Dermis microvascular lymphatic vessel endothelial cell (primary cell): ENCODE measurements around the gene NME2. TPM values are rescaled to one million over a fixed set of nuclear protein-coding genes. Genes with fewer than 3 reads are reported as not detected.
A peak's percentile ranks its signal among the peaks of the same experiment; 100 is the strongest.
"Not testable (repeated sequence)": the region's sequence is repeated elsewhere in the genome, so short reads cannot be mapped to it uniquely, and the experiment has no call there.

Source experiments
- DNase-seq, 2 donors: peaks; one replicate each; pipeline versions ENCODE4 v3.0.0 to v3.0.0-alpha.2; 2010; ENCODE audit warnings: low read depth in 2 of 2
- total RNA-seq: library from RNA; depleted of rRNA; stranded (reverse); fragments of >200 nt; gene quantifications from 2 replicates; pipeline ENCODE4 v1.2.1, GENCODE V29; 2014

NME2 gene
- total RNA-seq, 1 donor from 2014 or later: 711 TPM

DNA sequence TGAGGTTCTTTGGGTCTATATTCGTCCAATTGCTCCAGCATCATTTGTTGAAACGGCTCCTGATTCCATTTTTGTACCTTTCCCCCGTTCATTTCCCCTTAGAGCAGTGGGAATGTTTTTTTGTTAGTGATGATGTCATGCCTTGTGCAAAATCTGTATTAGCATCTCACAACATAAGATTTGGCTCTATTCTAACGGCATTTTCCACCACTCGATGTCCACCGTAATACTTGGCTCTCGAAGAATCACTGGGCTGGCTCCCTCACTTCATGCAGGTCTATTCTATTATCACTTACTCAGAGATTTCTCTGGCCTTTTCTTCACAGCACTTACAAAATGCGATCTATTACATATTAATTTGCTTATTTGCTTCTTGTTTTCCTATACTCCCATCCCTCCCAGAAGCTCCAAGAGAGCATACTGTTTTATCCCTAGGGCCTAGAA, 13.4 kb upstream of the NME2 start:
- peak in 1 of 2 donors; percentile 52 for DNase-seq

- DNase-seq: peak; percentile 100
These were observed 12.8 kb upstream of the NME2 start, which contains the start of gene NME1 for GRCh38 chr17:51153210-51154072. TSS of gene NME1 (plus strand) at chr17:51153559. CDS start at chr17:51155655, 2,096 bp downstream.

GRCh38 chr17:51154176-51154575, 12.0 kb upstream of the NME2 start:
- DNase-seq: peak in 1 of 2 donors; percentile 10

DNA sequence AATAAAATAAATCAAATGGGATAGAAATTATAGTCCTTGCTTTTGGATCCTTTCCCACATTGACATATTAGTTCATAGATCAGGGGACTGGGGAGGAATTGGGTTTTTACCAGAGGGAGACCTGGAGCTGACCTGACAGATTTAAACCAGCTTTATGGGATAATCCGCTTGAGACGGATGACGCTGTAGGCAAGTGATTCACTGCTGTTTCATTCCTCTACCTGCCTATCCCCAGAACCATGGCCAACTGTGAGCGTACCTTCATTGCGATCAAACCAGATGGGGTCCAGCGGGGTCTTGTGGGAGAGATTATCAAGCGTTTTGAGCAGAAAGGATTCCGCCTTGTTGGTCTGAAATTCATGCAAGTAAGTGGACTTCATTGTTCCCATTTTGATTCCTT, 10.8 kb upstream of the NME2 start:
- DNase-seq: no peak

DNA sequence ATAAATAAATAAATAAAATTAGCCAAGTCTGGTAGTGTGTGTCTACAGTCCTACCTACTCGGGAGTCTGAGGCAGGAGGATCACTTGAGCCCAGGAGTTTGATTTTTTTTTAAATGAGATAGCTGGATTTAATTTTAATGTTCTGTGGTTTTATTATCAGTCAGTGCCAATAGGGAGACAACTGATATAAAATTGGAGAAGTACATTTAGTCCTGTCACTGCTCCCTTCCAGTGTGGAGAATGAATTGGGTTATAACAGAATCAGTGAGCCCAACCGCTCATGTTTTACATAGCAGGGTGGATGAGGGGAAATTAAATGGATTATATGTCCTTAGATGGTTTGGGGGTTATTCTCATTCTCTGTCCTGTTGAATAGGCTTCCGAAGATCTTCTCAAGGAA, 6.6 kb upstream of the NME2 start:
- DNase-seq: no peak

DNA sequence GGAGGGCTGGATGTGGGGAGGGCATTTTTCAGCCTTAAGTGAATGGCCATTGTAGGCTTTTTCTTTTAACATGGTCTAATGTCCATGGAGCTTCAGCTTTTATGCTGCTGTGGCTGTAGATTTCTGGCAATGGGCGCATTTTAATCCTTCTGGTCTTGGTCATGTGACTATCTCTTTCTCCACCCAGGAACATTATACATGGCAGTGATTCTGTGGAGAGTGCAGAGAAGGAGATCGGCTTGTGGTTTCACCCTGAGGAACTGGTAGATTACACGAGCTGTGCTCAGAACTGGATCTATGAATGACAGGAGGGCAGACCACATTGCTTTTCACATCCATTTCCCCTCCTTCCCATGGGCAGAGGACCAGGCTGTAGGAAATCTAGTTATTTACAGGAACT, 4.7 kb upstream of the NME2 start:
- no peak for DNase-seq

- DNase-seq: no peak
These were observed 1.1 kb upstream of the NME2 start for GRCh38 chr17:51164911-51165679.

GRCh38 chr17:51165680-51166197, 472 bp upstream of the NME2 start:
- no peak for DNase-seq

GRCh38 chr17:51166987-51167931, 1.0 kb downstream of the NME2 start:
- DNase-seq: peak in 1 of 2 donors; percentile 52

- DNase-seq: no peak
These were observed 3.1 kb downstream of the NME2 start for GRCh38 chr17:51169340-51169739.

DNA sequence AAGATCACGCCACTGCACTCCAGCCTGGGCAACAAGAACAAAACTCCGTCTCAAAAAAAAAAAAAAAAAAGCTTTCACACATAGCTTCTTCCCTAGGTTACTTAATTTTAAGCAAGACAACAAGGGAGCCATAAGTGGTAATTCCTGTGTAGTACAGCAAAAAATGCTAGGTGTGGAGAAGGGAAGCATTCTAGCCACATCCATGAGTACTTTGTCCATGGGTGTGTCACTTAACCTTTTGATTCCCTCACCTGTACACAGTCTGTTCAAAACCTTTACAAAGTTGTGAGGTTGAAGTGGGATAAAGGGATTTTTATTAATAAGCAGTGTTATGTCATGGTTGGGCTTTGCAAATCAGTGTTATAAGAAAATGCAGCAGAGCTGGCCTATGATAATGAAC, 4.5 kb downstream of the NME2 start:
- no peak for DNase-seq

- DNase-seq: not testable (repeated sequence)
These were observed 5.8 kb downstream of the NME2 start for GRCh38 chr17:51172030-51172429.

DNA sequence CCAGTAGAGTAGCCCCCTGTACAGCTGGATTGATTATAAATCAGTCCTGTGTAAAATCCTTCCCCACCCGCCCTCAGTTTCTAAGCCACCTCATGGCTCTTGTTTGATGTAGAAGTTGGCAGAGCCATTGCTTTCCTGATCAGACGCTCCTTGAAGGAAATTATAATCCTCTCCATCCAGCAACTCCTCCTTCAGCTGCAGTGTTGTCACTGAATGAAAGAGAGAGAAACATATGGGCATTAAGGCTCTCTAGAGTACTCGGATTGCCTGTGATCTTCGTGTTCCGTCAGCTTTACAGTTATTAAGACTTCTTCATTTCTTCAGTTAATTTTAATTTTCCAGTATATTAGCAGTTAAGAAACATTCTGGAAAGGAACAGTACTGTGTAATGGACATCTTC, 14.3 kb downstream of the NME2 start:
- DNase-seq: no peak

GRCh38 chr17:51184124-51184523, 17.9 kb downstream of the NME2 start:
- DNase-seq: peak; percentile 31 to 77

DNA sequence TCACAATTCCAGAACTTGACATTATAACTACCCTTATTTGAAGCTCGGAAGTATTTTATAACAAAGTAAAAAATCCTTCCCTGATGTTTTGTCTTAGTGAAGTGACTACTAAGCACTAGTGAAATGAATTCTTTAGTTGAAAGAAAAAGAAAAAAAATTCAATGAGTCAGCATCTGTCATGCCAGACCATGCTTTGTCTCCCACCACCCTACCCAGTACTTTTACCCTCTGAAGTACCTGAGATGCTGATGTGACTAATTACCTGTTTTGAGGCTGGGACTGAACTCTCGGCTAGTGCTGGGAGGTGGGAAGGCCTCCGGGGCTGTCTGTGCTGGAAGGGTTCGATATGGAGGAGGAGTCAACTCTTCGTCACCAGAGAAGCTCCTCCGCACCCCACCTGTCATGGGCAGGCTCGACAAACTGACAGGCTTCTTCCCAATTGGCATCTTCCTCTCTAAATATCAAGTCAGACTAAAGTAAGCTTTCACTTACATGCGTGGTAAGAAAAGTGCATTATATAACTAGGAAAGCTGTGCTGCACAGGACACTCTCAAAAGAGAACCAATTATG, 19.6 kb downstream of the NME2 start:
- no peak for DNase-seq

DNA sequence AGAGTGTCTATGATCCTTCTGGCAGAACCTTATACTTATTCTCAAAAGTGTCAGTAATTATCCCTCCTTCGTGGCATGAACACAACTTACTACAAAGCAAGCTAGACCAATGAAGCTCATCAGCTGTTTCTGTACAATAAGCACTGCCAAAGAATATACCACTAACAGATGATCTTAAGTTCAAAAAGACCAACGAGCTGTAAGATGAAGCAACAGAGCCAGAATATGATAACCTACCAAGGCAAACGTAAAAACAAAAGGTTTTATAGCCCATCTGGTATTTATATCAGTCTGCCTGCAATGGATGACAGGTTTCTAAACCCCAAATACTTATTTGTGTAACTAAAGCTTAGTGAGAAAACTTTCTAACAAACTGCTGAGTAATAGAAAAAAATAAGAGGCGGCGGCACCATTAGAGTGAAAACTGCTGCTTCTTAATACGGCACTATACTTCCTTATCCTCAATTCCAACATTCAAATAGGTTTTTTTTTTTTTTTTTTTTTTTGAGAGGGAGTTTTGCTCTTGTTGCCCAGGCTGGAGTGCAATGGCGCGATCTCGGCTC, 22.1 kb downstream of the NME2 start:
- DNase-seq: no peak

DNA sequence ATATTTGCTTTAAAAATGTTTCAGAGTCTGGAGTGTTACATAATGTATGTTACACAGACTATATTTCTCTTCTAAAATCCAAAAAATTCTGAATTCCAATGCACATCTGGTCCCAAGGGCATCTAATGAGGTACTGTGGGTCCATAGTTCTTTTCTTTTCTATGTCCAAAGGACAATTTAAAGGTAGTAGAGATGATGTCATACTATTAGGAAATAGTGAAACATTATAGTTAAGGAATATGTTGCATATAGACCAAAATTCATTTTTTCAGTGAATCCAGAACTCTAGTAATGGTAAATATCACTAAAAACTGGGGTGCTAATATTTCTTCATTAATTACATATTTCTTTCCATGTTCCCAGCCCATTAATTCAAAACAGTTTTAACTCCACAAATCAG, 23.0 kb downstream of the NME2 start:
- no peak for DNase-seq

DNA sequence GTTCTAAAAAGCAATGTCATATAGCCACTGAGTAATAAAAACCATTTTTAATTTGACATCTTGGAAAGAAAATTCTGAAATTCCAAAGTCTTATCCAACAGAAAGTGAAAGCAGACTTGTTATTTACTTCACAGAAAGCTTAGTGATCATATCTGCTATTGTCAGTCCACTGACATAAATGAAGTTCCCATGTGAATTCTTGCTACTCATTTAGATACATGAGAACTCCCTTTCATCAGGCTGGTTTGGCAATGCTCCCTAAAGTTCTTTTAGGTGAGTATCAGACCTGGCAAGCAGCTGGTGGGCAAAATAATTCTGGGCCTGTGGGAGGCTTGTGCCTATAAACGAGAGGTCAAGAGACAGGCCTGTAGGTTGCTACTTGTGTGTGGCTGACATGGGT, 23.4 kb downstream of the NME2 start:
- DNase-seq: no peak

- DNase-seq: no peak
These were observed 25.7 kb downstream of the NME2 start for GRCh38 chr17:51191895-51192294.

GRCh38 chr17:51197754-51198153, 31.5 kb downstream of the NME2 start:
- DNase-seq: no peak

DNA sequence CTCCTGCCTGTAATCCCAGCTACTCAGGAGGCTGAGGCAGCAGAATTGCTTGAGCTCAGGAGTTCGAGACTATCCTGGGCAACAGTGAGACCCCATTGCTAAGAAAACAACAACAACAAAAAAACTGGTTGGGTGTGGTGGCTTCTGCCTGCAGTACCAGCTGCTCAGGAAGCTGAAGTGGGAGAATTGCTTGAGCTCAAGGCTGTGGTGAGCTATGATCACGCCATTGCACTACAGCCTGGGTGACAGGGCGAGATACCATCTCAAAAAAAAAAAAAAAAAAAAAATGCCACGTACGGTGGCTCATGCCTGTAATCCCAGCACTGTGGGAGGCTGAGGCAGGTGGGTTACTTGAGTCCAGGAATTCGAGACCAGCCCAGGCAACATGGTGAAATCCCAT, 34.1 kb downstream of the NME2 start:
- DNase-seq: no peak
